Endothelial cell (in vitro differentiated cells): ENCODE measurements around the gene TBX10. TPM values are rescaled to one million over a fixed set of nuclear protein-coding genes. Genes with fewer than 3 reads are reported as not detected.

Experiments used
- DNase-seq: peaks from one replicate; pipeline ENCODE4 v3.0.0; 2021; ENCODE audit warnings: low spot score
- H3K27ac Mint-ChIP-seq: one replicate; pipeline ENCODE4 v1.8.0; 2021; ENCODE audit warnings: mixed read lengths, inconsistent platforms; ENCODE audit not compliant: unreplicated experiment
- H3K27me3 Mint-ChIP-seq: one replicate; pipeline ENCODE4 v1.8.0; 2021; ENCODE audit warnings: mild to moderate bottlenecking, moderate library complexity, mixed read lengths, inconsistent platforms; ENCODE audit not compliant: unreplicated experiment
- H3K36me3 Mint-ChIP-seq: one replicate; pipeline ENCODE4 v1.8.0; 2021; ENCODE audit warnings: mild to moderate bottlenecking, low read depth, mixed read lengths, inconsistent platforms; ENCODE audit not compliant: unreplicated experiment
- H3K4me1 Mint-ChIP-seq: one replicate; pipeline ENCODE4 v1.8.0; 2021; ENCODE audit warnings: mild to moderate bottlenecking, mixed read lengths, inconsistent platforms; ENCODE audit not compliant: unreplicated experiment
- H3K4me3 Mint-ChIP-seq: one replicate; pipeline ENCODE4 v1.8.0; 2021; ENCODE audit warnings: mild to moderate bottlenecking, mixed read lengths, inconsistent platforms; ENCODE audit not compliant: unreplicated experiment
- H3K9me3 Mint-ChIP-seq: one replicate; pipeline ENCODE4 v1.8.0; 2021; ENCODE audit warnings: mixed read lengths, inconsistent platforms; ENCODE audit not compliant: unreplicated experiment
- total RNA-seq: library from RNA; stranded (reverse); fragmentation: NEBNext Ultra II Directional; extraction: Animal tissue kit (Norgen Biotek cat#: 25700); gene quantifications from one replicate; pipeline ENCODE4 v1.2.1, GENCODE V29; 2021; ENCODE audit not compliant: unreplicated experiment
- TF ChIP-seq, protein P1 (sequence below): fragments of 200-600 bp; sonication (generic); IDR thresholded peaks from one replicate; pipeline ENCODE4 v1.5.0; 2021; ENCODE audit warnings: antibody characterized with exemption; ENCODE audit not compliant: unreplicated experiment

The TBX10 gene
- total RNA-seq, 1 donor from 2014 or later, result not detected

- DNase-seq, result no peak
- Mint-ChIP-seq H3K36me3 (peaks cover 16% of the 10 kb centered on the region), H3K27me3 (peaks cover 12% of the 10 kb centered on the region), H3K4me3 (no peak overlapping the region), H3K4me1 (peaks cover 20% of the 10 kb centered on the region), H3K9me3 (no peaks in the 10 kb centered on the region), H3K27ac (no peak overlapping the region)
- TF ChIP-seq, protein P1, sequence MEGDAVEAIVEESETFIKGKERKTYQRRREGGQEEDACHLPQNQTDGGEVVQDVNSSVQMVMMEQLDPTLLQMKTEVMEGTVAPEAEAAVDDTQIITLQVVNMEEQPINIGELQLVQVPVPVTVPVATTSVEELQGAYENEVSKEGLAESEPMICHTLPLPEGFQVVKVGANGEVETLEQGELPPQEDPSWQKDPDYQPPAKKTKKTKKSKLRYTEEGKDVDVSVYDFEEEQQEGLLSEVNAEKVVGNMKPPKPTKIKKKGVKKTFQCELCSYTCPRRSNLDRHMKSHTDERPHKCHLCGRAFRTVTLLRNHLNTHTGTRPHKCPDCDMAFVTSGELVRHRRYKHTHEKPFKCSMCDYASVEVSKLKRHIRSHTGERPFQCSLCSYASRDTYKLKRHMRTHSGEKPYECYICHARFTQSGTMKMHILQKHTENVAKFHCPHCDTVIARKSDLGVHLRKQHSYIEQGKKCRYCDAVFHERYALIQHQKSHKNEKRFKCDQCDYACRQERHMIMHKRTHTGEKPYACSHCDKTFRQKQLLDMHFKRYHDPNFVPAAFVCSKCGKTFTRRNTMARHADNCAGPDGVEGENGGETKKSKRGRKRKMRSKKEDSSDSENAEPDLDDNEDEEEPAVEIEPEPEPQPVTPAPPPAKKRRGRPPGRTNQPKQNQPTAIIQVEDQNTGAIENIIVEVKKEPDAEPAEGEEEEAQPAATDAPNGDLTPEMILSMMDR, result no peak
Measured at GRCh38 chr11:67581469-67581868, 58.1 kb downstream of the TBX10 start.

Other genes with a start within 250 kb of the TBX10 start
- gene RAD9A, start 247.8 kb downstream of the TBX10 start, total RNA-seq, result 18.4 TPM
- 249 TPM for gene PPP1CA, start 237.9 kb downstream of the TBX10 start, total RNA-seq
- gene TBC1D10C, start 235.7 kb downstream of the TBX10 start, total RNA-seq, result 13.2 TPM
- gene CARNS1, start 224.1 kb downstream of the TBX10 start, total RNA-seq, result not detected
- gene RPS6KB2, start 211.3 kb downstream of the TBX10 start, total RNA-seq, result 44.2 TPM
- 12.9 TPM for gene PTPRCAP, start 202.1 kb downstream of the TBX10 start, total RNA-seq
- gene CORO1B, start 196.3 kb downstream of the TBX10 start, total RNA-seq, result 252 TPM
- not detected for gene GPR152, start 187.0 kb downstream of the TBX10 start, total RNA-seq
- gene CABP4, start 184.4 kb downstream of the TBX10 start, total RNA-seq, result not detected
- gene TMEM134, start 170.5 kb downstream of the TBX10 start, total RNA-seq, result 47.4 TPM
- gene AIP, start 156.7 kb downstream of the TBX10 start, total RNA-seq, result 32.9 TPM
- 11.5 TPM for gene PITPNM1, start 134.4 kb downstream of the TBX10 start, total RNA-seq
- gene CDK2AP2, start 131.6 kb downstream of the TBX10 start, total RNA-seq, result 27.8 TPM
- gene CABP2, start 116.3 kb downstream of the TBX10 start, total RNA-seq, result not detected
- 696 TPM for gene GSTP1, start 56.0 kb downstream of the TBX10 start, total RNA-seq
- gene NDUFV1, start 32.8 kb downstream of the TBX10 start, total RNA-seq, result 191 TPM
- 6.8 TPM for gene NUDT8, start 9.8 kb downstream of the TBX10 start, total RNA-seq
- gene ACY3, start 11.0 kb upstream of the TBX10 start, total RNA-seq, result not detected
- gene ALDH3B2, start 34.9 kb upstream of the TBX10 start, total RNA-seq, result 0.72 TPM